T-helper 1 cell treated with Interleukin-12 subunit alpha and Interleukin-12 subunit beta and Interleukin-4 antibody, amounts not matched to agents 30 μg/mL and 1 μg/mL, for 36 hours (primary cell): ENCODE data around the gene GSTCD.
A peak's percentile ranks its signal among the peaks of the same experiment; 100 is the strongest.
"Not testable (repeated sequence)": the region's sequence is repeated elsewhere in the genome, so short reads cannot be mapped to it uniquely, and the experiment has no call there.

ENCODE experiments used
- H3K27ac Mint-ChIP-seq: one replicate; pipeline ENCODE4 v1.8.0; 2021; ENCODE audit warnings: mild to moderate bottlenecking, mixed read lengths
- H3K27me3 Mint-ChIP-seq: one replicate; pipeline ENCODE4 v1.8.0; 2021; ENCODE audit warnings: low read depth, mixed read lengths
- H3K36me3 Mint-ChIP-seq: one replicate; pipeline ENCODE4 v1.8.0; 2021; ENCODE audit warnings: low read depth, mixed read lengths
- H3K4me1 Mint-ChIP-seq: one replicate; pipeline ENCODE4 v1.8.0; 2021; ENCODE audit warnings: low read depth, mixed read lengths
- H3K4me3 Mint-ChIP-seq: one replicate; pipeline ENCODE4 v1.8.0; 2021; ENCODE audit warnings: mild to moderate bottlenecking, moderate library complexity, mixed read lengths
- H3K9me3 Mint-ChIP-seq: one replicate; pipeline ENCODE4 v1.8.0; 2021; ENCODE audit warnings: mixed read lengths

Gene GSTCD

DNA sequence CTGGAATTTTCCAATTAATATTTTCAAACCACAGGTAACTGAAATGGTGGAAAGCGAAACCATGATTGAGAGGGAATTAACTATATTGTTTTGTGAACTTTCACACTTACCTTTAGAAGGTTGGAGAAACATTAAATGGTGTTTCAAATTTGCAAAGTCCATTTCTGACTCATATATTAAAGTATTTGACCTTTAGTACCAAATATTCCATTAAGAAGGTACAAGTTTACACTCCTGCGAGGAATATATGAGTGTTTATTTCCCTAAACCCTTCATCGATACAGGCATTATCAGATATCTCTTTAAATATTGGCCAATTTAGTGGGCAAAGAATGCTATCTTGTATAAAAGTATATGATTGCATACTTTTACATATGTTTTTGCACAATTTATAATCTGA is 142.6 kb downstream of the GSTCD start:
- Mint-ChIP-seq H3K36me3 (no peaks in the 10 kb centered on the region), H3K27ac (no peak overlapping the region), H3K27me3 (no peaks in the 10 kb centered on the region), H3K9me3 (peaks cover 5% of the 10 kb centered on the region), H3K4me3 (no peak overlapping the region), H3K4me1 (no peaks in the 10 kb centered on the region)

- H3K4me1 Mint-ChIP-seq, H3K4me3 Mint-ChIP-seq, H3K27me3 Mint-ChIP-seq, H3K36me3 Mint-ChIP-seq, H3K27ac Mint-ChIP-seq: not testable (repeated sequence)
- peaks cover 11% of the 10 kb centered on the region for H3K9me3 Mint-ChIP-seq
Measured at GRCh38 chr4:105852230-105852629, 143.6 kb downstream of the GSTCD start.

GRCh38 chr4:105858466-105859040 is 150.0 kb downstream of the GSTCD start:
- H3K9me3 Mint-ChIP-seq, result peaks cover 24% of the 10 kb centered on the region
- no peak overlapping the region for H3K27ac Mint-ChIP-seq
- H3K27me3 Mint-ChIP-seq, result no peaks in the 10 kb centered on the region
- H3K4me3 Mint-ChIP-seq, result no peak overlapping the region
- H3K36me3 Mint-ChIP-seq, result no peaks in the 10 kb centered on the region
- no peaks in the 10 kb centered on the region for H3K4me1 Mint-ChIP-seq

DNA sequence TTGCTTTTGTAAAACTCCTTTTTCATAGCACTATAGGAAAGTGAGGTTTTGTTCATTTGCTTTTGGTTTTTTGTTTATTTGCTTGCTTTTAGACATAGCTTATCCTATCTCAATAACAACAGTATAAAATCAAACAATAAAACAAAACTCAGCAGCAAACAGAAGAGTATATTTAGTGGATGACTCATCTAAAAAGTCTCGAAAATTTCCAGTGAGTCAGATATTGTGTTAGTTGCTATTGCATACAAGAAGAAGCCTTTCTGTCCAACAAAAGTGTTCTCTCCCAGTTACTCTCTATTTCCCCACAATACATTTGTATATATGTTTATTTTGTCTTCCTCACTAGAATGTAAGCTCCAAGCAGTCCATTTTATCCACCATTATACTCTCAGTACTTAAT is 150.6 kb downstream of the GSTCD start:
- Mint-ChIP-seq H3K36me3 (no peaks in the 10 kb centered on the region), H3K27me3 (no peaks in the 10 kb centered on the region), H3K4me1 (no peaks in the 10 kb centered on the region), H3K27ac (no peak overlapping the region), H3K4me3 (no peak overlapping the region), H3K9me3 (peaks cover 24% of the 10 kb centered on the region)

DNA sequence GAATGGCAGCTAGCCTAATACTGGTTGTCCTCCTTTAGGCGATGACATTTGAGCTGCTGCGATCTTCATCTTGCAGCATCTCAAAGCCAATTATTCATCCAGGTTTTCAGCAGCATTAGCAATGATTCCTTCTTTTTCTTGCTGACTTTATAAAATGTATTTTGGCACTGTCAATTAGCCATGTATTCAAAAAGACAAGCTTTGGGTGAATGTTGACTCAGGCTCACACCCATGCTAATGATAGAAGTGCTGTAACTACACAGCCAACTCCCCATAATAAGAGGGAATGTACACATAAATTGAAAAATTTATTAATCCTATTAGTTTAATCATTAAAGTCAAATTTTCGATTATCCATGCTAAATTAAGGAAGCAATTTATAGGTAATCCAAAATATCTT is 162.4 kb downstream of the GSTCD start:
- Mint-ChIP-seq H3K27me3 (no peaks in the 10 kb centered on the region), H3K36me3 (no peaks in the 10 kb centered on the region), H3K4me3 (no peak overlapping the region), H3K4me1 (no peaks in the 10 kb centered on the region), H3K27ac (no peak overlapping the region), H3K9me3 (no peaks in the 10 kb centered on the region)

GRCh38 chr4:105871997-105872396 is 163.4 kb downstream of the GSTCD start:
- no peaks in the 10 kb centered on the region for H3K27me3 Mint-ChIP-seq
- H3K27ac Mint-ChIP-seq, result no peak overlapping the region
- H3K9me3 Mint-ChIP-seq, result no peaks in the 10 kb centered on the region
- no peaks in the 10 kb centered on the region for H3K36me3 Mint-ChIP-seq
- H3K4me3 Mint-ChIP-seq, result no peak overlapping the region
- no peaks in the 10 kb centered on the region for H3K4me1 Mint-ChIP-seq

DNA sequence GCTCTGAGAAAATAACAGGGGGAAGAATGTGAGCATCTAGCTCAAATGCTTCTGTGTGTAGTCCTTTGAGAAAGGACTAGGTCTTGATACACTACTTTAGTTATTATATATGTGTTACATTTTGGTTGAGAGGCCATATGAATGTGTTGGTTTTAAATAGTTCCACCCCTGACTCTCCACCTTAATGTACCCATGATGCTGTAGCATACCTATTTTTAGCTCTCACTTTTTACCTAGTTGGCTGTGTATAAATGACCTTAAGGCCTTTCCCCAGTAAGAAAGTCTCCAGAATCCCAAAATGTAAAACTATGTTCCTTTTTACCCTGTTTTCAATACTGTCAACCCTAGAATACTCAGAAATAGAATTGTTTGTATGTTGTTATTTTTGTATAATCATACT is 166.6 kb downstream of the GSTCD start:
- no peaks in the 10 kb centered on the region for H3K36me3 Mint-ChIP-seq
- H3K27ac Mint-ChIP-seq, result no peak overlapping the region
- H3K9me3 Mint-ChIP-seq, result no peaks in the 10 kb centered on the region
- no peak overlapping the region for H3K4me3 Mint-ChIP-seq
- H3K27me3 Mint-ChIP-seq, result no peaks in the 10 kb centered on the region
- no peaks in the 10 kb centered on the region for H3K4me1 Mint-ChIP-seq

DNA sequence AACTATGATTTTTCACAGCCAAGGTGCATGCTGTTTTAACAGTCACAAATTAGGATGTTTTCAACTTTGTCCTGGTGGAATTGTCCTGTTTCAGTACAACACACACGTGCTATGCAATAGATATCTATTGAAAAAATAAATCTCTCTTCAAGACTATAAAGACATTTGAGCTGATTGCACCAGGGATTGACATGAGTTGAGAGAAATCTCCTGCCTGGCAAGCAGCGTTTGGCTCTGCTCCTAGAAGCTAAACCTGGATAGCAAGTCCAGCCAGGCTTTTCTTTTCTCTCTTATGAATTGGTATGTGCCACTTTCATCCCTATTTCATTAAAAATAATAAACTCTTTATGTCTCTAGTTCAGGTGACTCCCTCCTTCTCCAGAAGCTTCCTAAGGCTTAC is 170.1 kb downstream of the GSTCD start:
- H3K27ac Mint-ChIP-seq, result no peak overlapping the region
- no peaks in the 10 kb centered on the region for H3K36me3 Mint-ChIP-seq
- no peaks in the 10 kb centered on the region for H3K27me3 Mint-ChIP-seq
- no peaks in the 10 kb centered on the region for H3K4me1 Mint-ChIP-seq
- H3K9me3 Mint-ChIP-seq, result no peaks in the 10 kb centered on the region
- H3K4me3 Mint-ChIP-seq, result no peak overlapping the region

DNA sequence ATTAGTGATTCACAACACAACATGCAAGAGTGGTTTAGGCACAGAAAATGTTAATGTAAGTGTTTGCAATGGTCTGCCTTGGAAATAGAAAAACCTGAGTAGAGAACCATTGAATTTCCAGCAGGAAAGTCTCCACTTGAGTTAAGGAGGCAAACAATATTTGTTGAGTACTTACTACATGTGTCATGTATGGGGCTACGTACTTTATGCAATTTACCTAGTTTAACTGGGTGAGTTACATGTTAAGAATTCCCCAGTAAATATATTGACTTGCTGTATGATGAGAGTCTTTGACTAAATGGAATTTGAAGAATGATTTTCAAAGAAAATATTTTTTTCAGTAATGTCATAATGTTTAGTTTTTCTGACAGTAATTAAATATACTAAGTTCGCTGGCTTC is 178.9 kb downstream of the GSTCD start:
- peaks cover 8% of the 10 kb centered on the region for H3K27me3 Mint-ChIP-seq
- no peak overlapping the region for H3K4me3 Mint-ChIP-seq
- H3K9me3 Mint-ChIP-seq, result no peaks in the 10 kb centered on the region
- H3K36me3 Mint-ChIP-seq, result no peaks in the 10 kb centered on the region
- no peaks in the 10 kb centered on the region for H3K4me1 Mint-ChIP-seq
- H3K27ac Mint-ChIP-seq, result no peak overlapping the region

- no peaks in the 10 kb centered on the region for H3K4me1 Mint-ChIP-seq
- peak within 1 kb of the TSS; percentile 50 for H3K4me3 Mint-ChIP-seq
- H3K27me3 Mint-ChIP-seq, result peaks cover 76% of the 10 kb centered on the region
- H3K9me3 Mint-ChIP-seq, result no peaks in the 10 kb centered on the region
- H3K27ac Mint-ChIP-seq, result no peak within 1 kb of the TSS
- H3K36me3 Mint-ChIP-seq, result peaks cover 2% of the 10 kb centered on the region
Measured at GRCh38 chr4:105894660-105895582, 186.3 kb downstream of the GSTCD start, which contains the start of gene NPNT. NPNT (plus strand) TSS chr4:105895471; CDS start chr4:105895653, 182 bp downstream.

- Mint-ChIP-seq H3K36me3 (peaks cover 2% of the 10 kb centered on the region), H3K27me3 (peaks cover 82% of the 10 kb centered on the region), H3K9me3 (no peaks in the 10 kb centered on the region), H3K4me1 (no peaks in the 10 kb centered on the region), H3K27ac (no peak overlapping the region), H3K4me3 (peak overlapping the region; percentile 50)
Measured at GRCh38 chr4:105895583-105896460, 187.2 kb downstream of the GSTCD start.

- H3K4me3 Mint-ChIP-seq, result peak overlapping the region; percentile 50
- H3K4me1 Mint-ChIP-seq, result no peaks in the 10 kb centered on the region
- H3K9me3 Mint-ChIP-seq, result no peaks in the 10 kb centered on the region
- H3K27ac Mint-ChIP-seq, result no peak overlapping the region
- H3K36me3 Mint-ChIP-seq, result peaks cover 2% of the 10 kb centered on the region
- peaks cover 81% of the 10 kb centered on the region for H3K27me3 Mint-ChIP-seq
Measured at GRCh38 chr4:105896461-105896942, 187.9 kb downstream of the GSTCD start.
